Measurements from ENCODE around the gene SIX1. TPM values are rescaled to one million over a fixed set of nuclear protein-coding genes. Genes with fewer than 3 reads are reported as not detected.

Gene SIX1
- total RNA-seq, 1 donor from 2014 or later: 5.3 TPM

GRCh38 chr14:60681271-60681670 is 32.0 kb upstream of the SIX1 start:
- FAIRE-seq (no peak), DNase-seq (ENCODE audit: low read depth) (no peak)
- no peak for TF ChIP-seq CTCF (IDR thresholded peaks at IDR 0.05; ENCODE audit: insufficient read depth, low read length, severe bottlenecking)
- no peaks in the 10 kb centered on the region for H3K36me3 ChIP-seq (ENCODE audit: control insufficient read depth, insufficient read depth, low read length)
- H3K4me3 ChIP-seq (ENCODE audit: low read depth, low read length): no peak overlapping the region
- H3K27me3 ChIP-seq (ENCODE audit: control insufficient read depth, insufficient read depth, low read length): no peaks in the 10 kb centered on the region

DNA sequence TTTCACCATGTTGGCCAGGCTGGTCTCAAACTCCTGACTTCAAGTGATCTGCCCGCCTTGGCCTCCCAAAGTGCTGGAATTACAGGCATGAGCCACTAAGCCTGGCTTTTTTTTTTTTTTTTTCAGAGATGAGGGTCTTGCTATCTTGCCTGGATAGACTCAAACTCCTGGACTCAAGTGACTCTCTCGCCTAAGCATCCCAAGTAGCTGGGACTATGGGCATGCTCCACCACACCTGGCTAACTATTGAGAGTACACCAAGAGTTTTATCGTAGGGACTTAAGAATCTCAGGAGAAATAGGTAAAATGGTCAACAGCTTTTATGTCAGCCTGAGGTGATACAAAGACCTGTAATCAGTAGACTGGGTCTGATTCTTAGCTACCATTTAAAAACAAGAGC is 31.2 kb upstream of the SIX1 start:
- DNase-seq (ENCODE audit: low read depth) (no peak), FAIRE-seq (no peak)
- Histone ChIP-seq H3K27me3 (ENCODE audit: control insufficient read depth, insufficient read depth, low read length) (no peaks in the 10 kb centered on the region), H3K36me3 (ENCODE audit: control insufficient read depth, insufficient read depth, low read length) (no peaks in the 10 kb centered on the region), H3K4me3 (ENCODE audit: low read depth, low read length) (no peak overlapping the region)
- no peak for TF ChIP-seq CTCF (IDR thresholded peaks at IDR 0.05; ENCODE audit: insufficient read depth, low read length, severe bottlenecking)

- Histone ChIP-seq H3K4me3 (ENCODE audit: low read depth, low read length) (no peak overlapping the region), H3K27me3 (ENCODE audit: control insufficient read depth, insufficient read depth, low read length) (no peaks in the 10 kb centered on the region), H3K36me3 (ENCODE audit: control insufficient read depth, insufficient read depth, low read length) (no peaks in the 10 kb centered on the region)
- TF ChIP-seq CTCF (IDR thresholded peaks at IDR 0.05; ENCODE audit: insufficient read depth, low read length, severe bottlenecking): no peak
- no peak for DNase-seq (ENCODE audit: low read depth)
- no peak for FAIRE-seq
These were observed 30.4 kb upstream of the SIX1 start for GRCh38 chr14:60679566-60680258.

DNA sequence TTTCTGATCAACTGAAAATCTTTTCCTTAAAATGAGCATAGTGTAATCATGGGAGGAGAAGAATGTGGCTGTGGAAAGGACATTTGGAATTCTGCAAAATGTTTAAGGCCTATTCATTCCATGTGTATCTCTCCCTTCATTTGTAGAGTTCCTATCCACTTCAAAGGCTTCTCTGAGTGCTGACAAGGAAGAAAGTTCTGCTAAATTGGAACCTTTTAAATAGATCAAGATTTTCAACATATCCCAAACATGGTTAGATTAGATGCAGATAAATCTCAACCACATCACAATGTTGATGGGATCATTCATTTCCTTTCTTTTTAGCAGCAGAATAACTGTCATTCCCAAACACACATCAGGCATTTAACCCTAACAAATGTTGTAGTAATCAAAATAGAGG is 28.4 kb upstream of the SIX1 start:
- no peak for TF ChIP-seq CTCF (IDR thresholded peaks at IDR 0.05; ENCODE audit: insufficient read depth, low read length, severe bottlenecking)
- DNase-seq (ENCODE audit: low read depth) (no peak), FAIRE-seq (no peak)
- no peak overlapping the region for H3K4me3 ChIP-seq (ENCODE audit: low read depth, low read length)
- H3K36me3 ChIP-seq (ENCODE audit: control insufficient read depth, insufficient read depth, low read length): no peaks in the 10 kb centered on the region
- H3K27me3 ChIP-seq (ENCODE audit: control insufficient read depth, insufficient read depth, low read length): no peaks in the 10 kb centered on the region

GRCh38 chr14:60670989-60671388 is 21.7 kb upstream of the SIX1 start:
- no peaks in the 10 kb centered on the region for H3K36me3 ChIP-seq (ENCODE audit: control insufficient read depth, insufficient read depth, low read length)
- no peak for FAIRE-seq
- TF ChIP-seq CTCF (IDR thresholded peaks at IDR 0.05; ENCODE audit: insufficient read depth, low read length, severe bottlenecking): no peak

More at GRCh38 chr14:60670989-60671388, 21.7 kb upstream of the SIX1 start:
- no peak overlapping the region for H3K4me3 ChIP-seq (ENCODE audit: low read depth, low read length)
- no peak for DNase-seq (ENCODE audit: low read depth)
- H3K27me3 ChIP-seq (ENCODE audit: control insufficient read depth, insufficient read depth, low read length): no peaks in the 10 kb centered on the region
